AG10803 (cell line): Measurements from ENCODE around the gene BRD1.

Experiments used
- DNase-seq: peaks from one replicate; pipeline ENCODE4 v3.0.0; 2010; ENCODE audit warnings: low read depth
- H3K4me3 ChIP-seq: 2 replicates; pipeline ENCODE4 v1.5.1; 2011; ENCODE audit warnings: mild to moderate bottlenecking, low read length, control low read depth
- TF ChIP-seq, protein P1 (sequence below): conservative IDR thresholded peaks from 2 replicates; pipeline ENCODE4 v1.5.1; 2011; ENCODE audit warnings: mild to moderate bottlenecking, low read length, control low read depth, inconsistent platforms

The BRD1 gene

DNA sequence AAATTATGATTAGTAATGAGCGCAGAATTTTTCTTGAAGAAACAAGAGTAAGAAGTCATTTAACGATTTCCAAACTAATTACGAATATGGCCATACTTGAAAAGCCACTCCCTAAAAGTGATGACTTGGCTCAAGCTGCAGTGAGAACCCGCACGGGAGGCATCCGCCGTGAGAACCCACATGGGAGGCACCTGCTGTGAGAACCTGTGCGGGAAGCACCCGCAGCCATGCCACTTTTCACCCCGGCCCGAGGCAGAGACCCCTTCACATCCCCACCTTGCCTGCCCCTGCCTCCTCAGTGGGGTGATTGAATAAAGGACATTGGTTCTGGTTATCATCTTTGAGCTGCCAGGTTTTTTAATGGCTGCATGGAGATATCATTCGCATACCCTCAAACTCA lies 89.7 kb downstream of the BRD1 start:
- H3K4me3 ChIP-seq: no peak overlapping the region
- TF ChIP-seq, protein P1, sequence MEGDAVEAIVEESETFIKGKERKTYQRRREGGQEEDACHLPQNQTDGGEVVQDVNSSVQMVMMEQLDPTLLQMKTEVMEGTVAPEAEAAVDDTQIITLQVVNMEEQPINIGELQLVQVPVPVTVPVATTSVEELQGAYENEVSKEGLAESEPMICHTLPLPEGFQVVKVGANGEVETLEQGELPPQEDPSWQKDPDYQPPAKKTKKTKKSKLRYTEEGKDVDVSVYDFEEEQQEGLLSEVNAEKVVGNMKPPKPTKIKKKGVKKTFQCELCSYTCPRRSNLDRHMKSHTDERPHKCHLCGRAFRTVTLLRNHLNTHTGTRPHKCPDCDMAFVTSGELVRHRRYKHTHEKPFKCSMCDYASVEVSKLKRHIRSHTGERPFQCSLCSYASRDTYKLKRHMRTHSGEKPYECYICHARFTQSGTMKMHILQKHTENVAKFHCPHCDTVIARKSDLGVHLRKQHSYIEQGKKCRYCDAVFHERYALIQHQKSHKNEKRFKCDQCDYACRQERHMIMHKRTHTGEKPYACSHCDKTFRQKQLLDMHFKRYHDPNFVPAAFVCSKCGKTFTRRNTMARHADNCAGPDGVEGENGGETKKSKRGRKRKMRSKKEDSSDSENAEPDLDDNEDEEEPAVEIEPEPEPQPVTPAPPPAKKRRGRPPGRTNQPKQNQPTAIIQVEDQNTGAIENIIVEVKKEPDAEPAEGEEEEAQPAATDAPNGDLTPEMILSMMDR: no peak
- DNase-seq: no peak

DNA sequence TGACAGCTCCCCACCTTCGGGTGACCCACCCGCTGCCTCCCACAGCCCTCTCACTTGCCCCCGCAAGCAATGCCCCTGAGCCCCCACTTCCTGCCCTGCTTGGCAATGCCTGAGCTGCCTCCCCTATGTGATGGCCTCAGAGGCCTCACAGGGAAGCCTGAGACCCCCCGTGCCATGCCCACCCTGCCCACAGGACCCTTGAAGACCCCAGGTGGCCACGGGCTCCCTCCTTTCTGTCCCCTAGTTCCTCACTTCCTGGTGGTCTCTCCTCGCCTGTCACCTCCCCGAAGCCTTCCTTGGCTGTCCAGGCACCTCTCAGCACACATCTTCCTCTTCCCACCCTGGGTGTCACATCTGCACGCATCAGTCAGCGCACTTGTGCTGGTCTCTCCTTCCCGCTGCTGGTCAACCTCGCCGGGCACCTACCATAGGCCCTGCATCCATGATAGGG lies 90.5 kb downstream of the BRD1 start:
- no peak for DNase-seq
- TF ChIP-seq, protein P1: no peak
- H3K4me3 ChIP-seq: no peak overlapping the region

DNA sequence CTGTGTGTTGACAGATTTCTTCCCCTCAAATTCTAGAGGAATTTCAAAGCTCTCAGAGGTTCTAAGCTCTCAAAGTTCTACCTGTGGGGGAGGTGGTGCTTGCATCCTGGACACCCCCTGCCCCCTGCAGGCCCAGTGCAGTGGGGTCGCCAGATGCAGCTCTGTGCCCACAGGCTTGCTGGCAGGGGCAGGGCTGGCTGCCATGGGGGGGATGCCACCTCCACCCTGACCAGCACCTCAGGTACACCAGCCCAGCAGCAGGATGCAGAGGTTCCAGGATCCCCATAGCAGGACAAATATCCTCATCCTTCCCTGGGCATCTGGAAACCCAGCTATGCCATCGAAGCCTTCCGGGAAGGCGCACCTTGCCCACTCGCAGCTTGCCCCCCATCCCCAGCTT lies 91.1 kb downstream of the BRD1 start:
- TF ChIP-seq, protein P1: no peak
- no peak for DNase-seq
- no peak overlapping the region for H3K4me3 ChIP-seq

GRCh38 chr22:49735901-49736421 lies 91.7 kb downstream of the BRD1 start:
- H3K4me3 ChIP-seq: no peak overlapping the region
- TF ChIP-seq, protein P1: no peak
- no peak for DNase-seq

DNA sequence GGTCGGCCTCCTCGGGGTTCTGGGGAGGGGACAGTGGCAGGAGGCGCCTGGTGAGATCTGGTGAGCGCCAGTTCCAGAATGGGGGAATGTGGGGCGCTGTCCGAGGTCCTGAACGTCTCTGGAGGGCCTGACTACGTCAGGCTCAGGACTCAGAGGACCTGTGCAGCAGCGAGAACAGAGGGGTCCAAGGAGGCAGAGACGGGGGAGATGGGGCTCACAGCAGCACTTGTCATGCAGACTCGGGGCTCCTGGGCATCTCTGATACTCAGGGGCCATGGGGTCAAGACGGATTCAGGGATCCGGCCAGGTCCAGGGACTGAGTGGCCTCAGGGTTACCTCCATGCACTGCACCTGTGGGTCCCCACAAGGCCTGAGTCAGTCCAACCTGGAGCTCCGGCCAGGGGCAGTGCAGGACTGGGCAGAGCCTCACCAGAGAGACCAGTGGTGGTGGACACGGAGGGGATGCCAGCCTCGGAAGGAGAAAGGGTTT lies 92.2 kb downstream of the BRD1 start:
- TF ChIP-seq, protein P1: no peak
- no peak overlapping the region for H3K4me3 ChIP-seq
- DNase-seq: no peak

- no peak overlapping the region for H3K4me3 ChIP-seq
- no peak for DNase-seq
- TF ChIP-seq, protein P1: no peak
Measured at GRCh38 chr22:49734882-49735281, 92.8 kb downstream of the BRD1 start.

- no peak overlapping the region for H3K4me3 ChIP-seq
- TF ChIP-seq, protein P1: no peak
- DNase-seq: no peak
Measured at GRCh38 chr22:49734390-49734789, 93.3 kb downstream of the BRD1 start.
